K562 (cell line): ENCODE data around the gene RNF187. TPM values are rescaled to one million over a fixed set of nuclear protein-coding genes. Genes with fewer than 3 reads are reported as not detected.
A peak's percentile ranks its signal among the peaks of the same experiment; 100 is the strongest.

ENCODE experiments used
- ATAC-seq: fragments of 200-7000 bp; cut with Tn5 transposase; 3 replicates; pipeline ENCODE4 v1.9.1; 2020; ENCODE audit warnings: moderate library complexity
- BruUV-seq: library from RNA; stranded (reverse); fragments of 400-500 nt; replicated peaks from 2 replicates; lab custom pipeline; 2021; lab: Mats Ljungman, UMichigan
- CTCF ChIA-PET: fragments of 300-600 bp; formaldehyde crosslinking; extraction: SDS; loops from one replicate; lab custom pipeline; 2021; ENCODE audit warnings: low intra/inter-chr PET ratio; lab: Yijun Ruan, JAX
- POLR2A ChIA-PET: fragments of 300-600, 350-650 bp; sonication (Branson Sonifier 250); formaldehyde crosslinking; extraction: SDS; loops from one replicate; lab custom pipeline; 2021; ENCODE audit warnings: antibody characterized with exemption, inconsistent platforms; lab: Yijun Ruan, JAX
- DNase-seq, 4 experiments: peaks; one replicate each; pipeline versions ENCODE4 v3.0.0 to v3.0.0-alpha.2; 2011 to 2018; ENCODE audit warnings: low spot score in 3 of 4, mixed read lengths in 3 of 4; ENCODE audit errors: extremely low read depth in 1 of 4
- FAIRE-seq: peaks from 2 replicates; lab custom pipeline; 2011; peaks lifted over from hg19 to GRCh38; lab: Jason Lieb, UNC
- H2AFZ ChIP-seq: 2 replicates; pipeline ENCODE4 v1.6.0; 2011; ENCODE audit warnings: low read depth, low read length, control low read depth, inconsistent platforms
- H3K27ac ChIP-seq: fragments of 200-600 bp; 3 replicates; pipeline ENCODE4 v1.8.0; 2011; ENCODE audit warnings: low read depth, mild to moderate bottlenecking, control low read depth, inconsistent platforms, low read length, moderate library complexity, mixed read lengths; ENCODE audit errors: extremely low read depth
- H3K27me3 ChIP-seq, 2 experiments: fragments of 300-600 bp in 1 of 2; 2 replicates in 1 of 2; 3 replicates in 1 of 2; pipeline versions ENCODE4 v1.6.0 to v1.8.0; 2011; ENCODE audit warnings: inconsistent platforms in 2 of 2, low read length in 2 of 2, mild to moderate bottlenecking in 1 of 2, mixed read lengths in 1 of 2, moderate library complexity in 1 of 2; ENCODE audit not compliant: control insufficient read depth in 2 of 2, insufficient read depth in 2 of 2
- H3K36me3 ChIP-seq: fragments of 300-600 bp; 3 replicates; pipeline ENCODE4 v1.8.0; 2011; ENCODE audit warnings: mild to moderate bottlenecking, low read length, inconsistent platforms; ENCODE audit not compliant: control insufficient read depth, insufficient read depth
- H3K4me1 ChIP-seq, 2 experiments: fragments of 200-600 bp in 1 of 2; replicated peaks in 1 of 2; 2 replicates in 1 of 2; 3 replicates in 1 of 2; pipeline versions ENCODE4 v1.5.1 to v1.8.0; 2011; ENCODE audit warnings: inconsistent platforms in 2 of 2, low read length in 2 of 2, mild to moderate bottlenecking in 1 of 2, mixed read lengths in 1 of 2, moderate library complexity in 1 of 2; ENCODE audit not compliant: control insufficient read depth in 2 of 2, insufficient read depth in 2 of 2
- H3K4me2 ChIP-seq: 2 replicates; pipeline ENCODE4 v1.6.1; 2011; ENCODE audit warnings: low read length, control low read depth, inconsistent platforms, mixed read lengths; ENCODE audit not compliant: insufficient read depth
- H3K4me3 ChIP-seq: fragments of 200-600 bp; sonication (generic), shearing (Covaris generic); 2 replicates; pipeline ENCODE4 v1.5.1; 2016; ENCODE audit warnings: control low read depth, inconsistent platforms
- H3K79me2 ChIP-seq: fragments of 200-600 bp; 3 replicates; pipeline ENCODE4 v1.8.0; 2011; ENCODE audit warnings: low read length, inconsistent platforms; ENCODE audit not compliant: control insufficient read depth, insufficient read depth
- H3K9ac ChIP-seq, 2 experiments: 2 replicates each; pipeline versions ENCODE4 v1.6.0 to v1.6.1; 2011; ENCODE audit warnings: low read depth in 2 of 2, low read length in 2 of 2, control low read depth in 1 of 2, inconsistent platforms in 1 of 2, mild to moderate bottlenecking in 1 of 2, mixed read lengths in 1 of 2; ENCODE audit not compliant: insufficient read depth in 1 of 2
- H3K9me1 ChIP-seq: one replicate; pipeline ENCODE4 v1.6.0; 2011; ENCODE audit warnings: inconsistent platforms, mild to moderate bottlenecking, low read length, moderate library complexity; ENCODE audit not compliant: control insufficient read depth, insufficient read depth
- H3K9me3 ChIP-seq: replicated peaks from 2 replicates; pipeline ENCODE4 v1.5.1; 2011; ENCODE audit warnings: low read depth, low read length, inconsistent platforms; ENCODE audit not compliant: control insufficient read depth, insufficient read depth
- H4K20me1 ChIP-seq: replicated peaks from 2 replicates; pipeline ENCODE4 v1.6.1; 2011; ENCODE audit warnings: low read length, inconsistent platforms, mixed read lengths; ENCODE audit not compliant: control insufficient read depth, insufficient read depth
- E2F1 ChIP-seq: sonication (generic); formaldehyde crosslinking; IDR thresholded peaks from 2 replicates; pipeline ENCODE4 v1.8.1; 2023; ENCODE audit warnings: mild to moderate bottlenecking, missing genetic modification reagents, moderate library complexity
- ZNF124 ChIP-seq: sonication (generic); formaldehyde crosslinking; IDR thresholded peaks from 2 replicates; pipeline ENCODE4 v1.8.1; 2022; ENCODE audit warnings: missing genetic modification reagents
- ZNF707 ChIP-seq: fragments of 250-450 bp; sonication (Bioruptor Pico); conservative IDR thresholded peaks from 2 replicates; pipeline ENCODE4 v1.8.0; 2022; ENCODE audit warnings: inconsistent platforms, mild to moderate bottlenecking, moderate library complexity
- WGBS: fragments of 100-300 bp; shearing (Covaris generic); methylation state at CpG from one replicate; pipeline ENCODE4 v1.1.6; 2016; ENCODE audit warnings: low coverage, mixed read lengths; ENCODE audit not compliant: insufficient coverage; ENCODE audit errors: missing lambda C conversion rate; 5-methylcytosine and 5-hydroxymethylcytosine counted together
- in situ Hi-C: fragments of 300-500 bp; cut with MboI; formaldehyde crosslinking; loops from 4 replicates; pipeline ENCODE4 v1.15.0; 2018; ENCODE audit warnings: inconsistent platforms, mixed read lengths
- intact Hi-C: fragments of 100-400 bp; cut with micrococcal nuclease; formaldehyde crosslinking; loops from 2 replicates; pipeline ENCODE4 v1.14.2; 2022
- polyA plus RNA-seq, 8 experiments: library from polyadenylated mRNA; depleted of rRNA in 4 of 8; stranded (reverse) in 5 of 8; unstranded in 3 of 8; fragments of >200 nt; fragmentation: Nextera tagmentation in 2 of 8; fragmentation: Illumina TruSeq in 1 of 8; extraction: Ambion mirVana in 2 of 8; extraction: Trizol in 1 of 8; gene quantifications; 2 replicates each; pipeline versions ENCODE4 v1.2.1 to v1.2.3, GENCODE V29; 2011 to 2014; ENCODE audit warnings: inconsistent platforms in 1 of 8, missing spikeins in 1 of 8
- total RNA-seq, 7 experiments: library from RNA; depleted of rRNA in 6 of 7; stranded (reverse); fragments of >200 nt in 6 of 7; fragmentation: Illumina TruSeq in 2 of 7; extraction: Trizol in 2 of 7; gene quantifications; 2 replicates each; pipeline versions ENCODE4 v1.2.1 to v1.2.3, GENCODE V29; 2011 to 2021; ENCODE audit warnings: low replicate concordance in 1 of 7
- TF ChIP-seq, protein P1 (sequence below): fragments of 450-650 bp; IDR thresholded peaks from 2 replicates; pipeline ENCODE4 v1.6.1; 2016; ENCODE audit warnings: low read depth
- TF ChIP-seq, protein P2 (sequence below): fragments of 450-650 bp; formaldehyde crosslinking; IDR thresholded peaks from 2 replicates; pipeline ENCODE4 v1.4.0; 2020; ENCODE audit warnings: mild to moderate bottlenecking, moderate library complexity

Gene RNF187
- total and polyA plus RNA-seq, 9 of the 15 experiments (the other 6 are each of a cell fraction or from before 2014, with no cell fraction given), result 2.3 to 119 (median 41.9) TPM

DNA sequence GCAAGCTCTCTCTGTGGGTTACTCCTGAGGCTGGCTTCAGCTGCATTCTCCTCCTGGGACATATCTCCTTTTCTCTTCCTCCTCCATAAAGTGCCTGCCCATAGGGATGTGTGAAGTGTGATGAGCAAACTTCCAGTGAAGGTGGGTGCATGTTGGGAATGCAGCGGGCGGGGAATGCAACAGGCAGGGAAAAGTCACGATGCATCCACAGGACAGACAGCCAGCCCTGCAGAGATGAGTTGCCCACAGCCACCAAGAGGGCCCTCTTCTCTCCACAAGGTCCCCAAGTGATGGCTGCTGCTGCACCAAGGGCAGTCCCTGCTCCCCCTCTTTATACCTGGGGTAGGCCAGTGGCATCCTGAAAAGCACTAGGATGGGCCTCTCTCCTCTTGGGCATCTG, 33.6 kb upstream of the RNF187 start:
- Histone ChIP-seq H3K4me1 (peaks cover 32 to 34% of the 10 kb centered on the region in 2 experiments), H3K36me3 (peaks cover 26% of the 10 kb centered on the region), H3K9ac (peak overlapping the region in 1 of 2 experiments; percentile 82; a peak in 1 of 4 replicates), H3K4me2 (no peak overlapping the region), H4K20me1 (no peaks in the 10 kb centered on the region; the same call in 1 of the 2 replicates), H3K27me3 (no peaks in the 10 kb centered on the region), H3K9me1 (peaks cover 15% of the 10 kb centered on the region), H3K79me2 (peaks cover 38% of the 10 kb centered on the region), H3K27ac (peak overlapping the region; percentile 41; the same call in 1 of the 3 replicates), H3K4me3 (no peak overlapping the region), H2AFZ (no peak overlapping the region), H3K9me3 (no peaks in the 10 kb centered on the region)
- no TSS peak for BruUV-seq
- ChIA-PET CTCF (no interaction called here), POLR2A (interaction anchor here (1.4 to 2.0 kb wide), 3 partner anchors 10 to 27 kb away, joined by 4 to 11 read pairs (median 6); no protein-coding TSS in a partner anchor)
- FAIRE-seq (no peak), ATAC-seq (no peak), DNase-seq (no peak)
- 89% methylated on average over 3 of the region's 3 CpGs for WGBS
- intact Hi-C loops (loop anchor here (5.0 kb wide), 1 partner anchor 101 kb away; no protein-coding TSS in a partner anchor), in situ Hi-C loops (loop anchor here (10.0 kb wide), 1 partner anchor 109 kb away; no protein-coding TSS in a partner anchor)
- TF ChIP-seq E2F1 (CRISPR knock-in tag) (no peak), ZNF707 (CRISPR knock-in tag) (no peak), ZNF124 (CRISPR knock-in tag) (no peak)
- TF ChIP-seq, protein P1, sequence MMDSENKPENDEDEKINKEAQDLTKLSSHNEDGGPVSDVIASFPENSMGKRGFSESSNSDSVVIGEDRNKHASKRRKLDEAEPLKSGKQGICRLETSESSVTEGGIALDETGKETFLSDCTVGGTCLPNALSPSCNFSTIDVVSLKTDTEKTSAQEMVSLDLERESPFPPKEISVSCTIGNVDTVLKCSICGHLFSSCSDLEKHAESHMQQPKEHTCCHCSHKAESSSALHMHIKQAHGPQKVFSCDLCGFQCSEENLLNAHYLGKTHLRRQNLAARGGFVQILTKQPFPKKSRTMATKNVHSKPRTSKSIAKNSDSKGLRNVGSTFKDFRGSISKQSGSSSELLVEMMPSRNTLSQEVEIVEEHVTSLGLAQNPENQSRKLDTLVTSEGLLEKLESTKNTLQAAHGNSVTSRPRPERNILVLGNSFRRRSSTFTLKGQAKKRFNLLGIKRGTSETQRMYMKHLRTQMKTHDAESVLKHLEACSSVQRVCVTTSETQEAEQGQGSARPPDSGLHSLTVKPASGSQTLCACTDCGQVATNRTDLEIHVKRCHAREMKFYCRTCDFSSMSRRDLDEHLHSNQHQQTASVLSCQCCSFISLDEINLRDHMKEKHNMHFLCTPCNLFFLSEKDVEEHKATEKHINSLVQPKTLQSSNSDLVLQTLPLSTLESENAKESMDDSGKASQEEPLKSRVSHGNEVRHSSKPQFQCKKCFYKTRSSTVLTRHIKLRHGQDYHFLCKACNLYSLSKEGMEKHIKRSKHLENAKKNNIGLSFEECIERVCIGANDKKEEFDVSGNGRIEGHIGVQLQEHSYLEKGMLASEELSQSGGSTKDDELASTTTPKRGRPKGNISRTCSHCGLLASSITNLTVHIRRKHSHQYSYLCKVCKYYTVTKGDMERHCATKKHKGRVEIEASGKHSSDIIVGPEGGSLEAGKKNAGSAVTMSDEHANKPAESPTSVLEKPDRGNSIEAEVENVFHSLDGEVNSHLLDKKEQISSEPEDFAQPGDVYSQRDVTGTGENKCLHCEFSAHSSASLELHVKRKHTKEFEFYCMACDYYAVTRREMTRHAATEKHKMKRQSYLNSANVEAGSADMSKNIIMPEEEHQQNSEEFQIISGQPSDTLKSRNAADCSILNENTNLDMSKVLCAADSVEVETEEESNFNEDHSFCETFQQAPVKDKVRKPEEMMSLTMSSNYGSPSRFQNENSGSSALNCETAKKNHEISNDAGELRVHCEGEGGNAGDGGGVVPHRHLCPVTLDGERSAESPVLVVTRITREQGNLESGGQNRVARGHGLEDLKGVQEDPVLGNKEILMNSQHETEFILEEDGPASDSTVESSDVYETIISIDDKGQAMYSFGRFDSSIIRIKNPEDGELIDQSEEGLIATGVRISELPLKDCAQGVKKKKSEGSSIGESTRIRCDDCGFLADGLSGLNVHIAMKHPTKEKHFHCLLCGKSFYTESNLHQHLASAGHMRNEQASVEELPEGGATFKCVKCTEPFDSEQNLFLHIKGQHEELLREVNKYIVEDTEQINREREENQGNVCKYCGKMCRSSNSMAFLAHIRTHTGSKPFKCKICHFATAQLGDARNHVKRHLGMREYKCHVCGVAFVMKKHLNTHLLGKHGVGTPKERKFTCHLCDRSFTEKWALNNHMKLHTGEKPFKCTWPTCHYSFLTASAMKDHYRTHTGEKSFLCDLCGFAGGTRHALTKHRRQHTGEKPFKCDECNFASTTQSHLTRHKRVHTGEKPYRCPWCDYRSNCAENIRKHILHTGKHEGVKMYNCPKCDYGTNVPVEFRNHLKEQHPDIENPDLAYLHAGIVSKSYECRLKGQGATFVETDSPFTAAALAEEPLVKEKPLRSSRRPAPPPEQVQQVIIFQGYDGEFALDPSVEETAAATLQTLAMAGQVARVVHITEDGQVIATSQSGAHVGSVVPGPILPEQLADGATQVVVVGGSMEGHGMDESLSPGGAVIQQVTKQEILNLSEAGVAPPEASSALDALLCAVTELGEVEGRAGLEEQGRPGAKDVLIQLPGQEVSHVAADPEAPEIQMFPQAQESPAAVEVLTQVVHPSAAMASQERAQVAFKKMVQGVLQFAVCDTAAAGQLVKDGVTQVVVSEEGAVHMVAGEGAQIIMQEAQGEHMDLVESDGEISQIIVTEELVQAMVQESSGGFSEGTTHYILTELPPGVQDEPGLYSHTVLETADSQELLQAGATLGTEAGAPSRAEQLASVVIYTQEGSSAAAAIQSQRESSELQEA, result no peak
- TF ChIP-seq, protein P2, sequence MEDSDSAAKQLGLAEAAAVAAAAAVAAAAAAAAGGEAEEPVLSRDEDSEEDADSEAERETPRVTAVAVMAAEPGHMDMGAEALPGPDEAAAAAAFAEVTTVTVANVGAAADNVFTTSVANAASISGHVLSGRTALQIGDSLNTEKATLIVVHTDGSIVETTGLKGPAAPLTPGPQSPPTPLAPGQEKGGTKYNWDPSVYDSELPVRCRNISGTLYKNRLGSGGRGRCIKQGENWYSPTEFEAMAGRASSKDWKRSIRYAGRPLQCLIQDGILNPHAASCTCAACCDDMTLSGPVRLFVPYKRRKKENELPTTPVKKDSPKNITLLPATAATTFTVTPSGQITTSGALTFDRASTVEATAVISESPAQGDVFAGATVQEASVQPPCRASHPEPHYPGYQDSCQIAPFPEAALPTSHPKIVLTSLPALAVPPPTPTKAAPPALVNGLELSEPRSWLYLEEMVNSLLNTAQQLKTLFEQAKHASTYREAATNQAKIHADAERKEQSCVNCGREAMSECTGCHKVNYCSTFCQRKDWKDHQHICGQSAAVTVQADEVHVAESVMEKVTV (CRISPR knock-in tag), result no peak
